GM20000 (cell line): ENCODE measurements around the gene ECT2L.
A peak's percentile ranks its signal among the peaks of the same experiment; 100 is the strongest.

Source experiments
- DNase-seq: peaks from one replicate; pipeline ENCODE4 v3.0.0; 2012; ENCODE audit warnings: low spot score
- CTCF ChIP-seq: IDR thresholded peaks from 2 replicates; pipeline ENCODE4 v1.5.1; 2012; ENCODE audit warnings: mild to moderate bottlenecking, control low read depth; ENCODE audit errors: extremely low read depth, missing control alignments

The ECT2L gene

GRCh38 chr6:138806889-138807288 is 11.0 kb downstream of the ECT2L start:
- no peak for DNase-seq

DNA sequence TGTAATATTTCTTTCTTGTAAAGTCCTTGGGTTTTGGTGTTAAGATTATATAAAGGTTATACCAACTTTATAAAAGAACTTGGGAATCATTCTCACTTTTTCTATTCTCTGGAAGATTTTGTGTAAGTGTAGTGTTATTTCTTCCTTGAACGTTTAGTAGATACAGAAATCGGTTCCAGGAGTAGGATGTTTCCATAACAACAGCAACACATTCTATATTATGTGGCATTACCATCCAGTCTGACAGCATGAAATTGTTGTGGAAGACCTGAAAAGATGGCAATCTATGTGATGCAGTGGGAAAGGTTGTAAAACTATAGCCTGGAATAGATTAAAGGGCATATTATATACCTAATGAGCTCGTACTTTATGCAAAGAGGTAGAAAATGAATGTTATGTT is 13.8 kb downstream of the ECT2L start:
- TF ChIP-seq CTCF = no peak
- DNase-seq = no peak

More at GRCh38 chr6:138806889-138807288, 11.0 kb downstream of the ECT2L start:
- no peak for TF ChIP-seq CTCF

- DNase-seq = no peak
- no peak for TF ChIP-seq CTCF
Measured at GRCh38 chr6:138811866-138812265, 16.0 kb downstream of the ECT2L start.

GRCh38 chr6:138814179-138814834 is 18.4 kb downstream of the ECT2L start:
- no peak for DNase-seq
- no peak for TF ChIP-seq CTCF

DNA sequence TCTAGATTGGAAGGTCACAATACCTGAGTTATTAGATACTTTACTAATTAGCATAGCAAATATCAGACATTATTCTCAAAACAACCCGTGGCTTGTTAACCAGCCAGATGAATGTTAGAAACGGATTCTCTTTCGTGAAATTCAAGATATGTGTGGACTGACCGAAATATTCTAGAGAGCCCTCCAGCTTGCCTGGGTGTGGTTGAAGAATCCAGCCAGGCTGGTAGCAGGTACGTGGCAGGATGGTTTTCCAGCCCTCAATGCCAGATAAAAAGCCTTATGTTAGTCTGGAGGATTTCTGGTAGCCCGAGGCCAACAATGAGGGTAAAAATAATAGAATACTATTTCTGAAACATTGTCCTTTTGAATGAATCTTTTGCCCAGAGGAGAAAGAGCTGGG is 19.3 kb downstream of the ECT2L start:
- TF ChIP-seq CTCF = no peak
- no peak for DNase-seq

GRCh38 chr6:138815797-138816528 is 20.1 kb downstream of the ECT2L start:
- peak; percentile 56 for DNase-seq
- peak; percentile 57 for TF ChIP-seq CTCF

GRCh38 chr6:138817799-138818198 is 21.9 kb downstream of the ECT2L start:
- peak; percentile 25 for DNase-seq
- no peak for TF ChIP-seq CTCF
